Kidney epithelial cell (primary cell): ENCODE data around the gene CAMK2N2. TPM values are rescaled to one million over a fixed set of nuclear protein-coding genes. Genes with fewer than 3 reads are reported as not detected.
"Not testable (repeated sequence)": the region's sequence is repeated elsewhere in the genome, so short reads cannot be mapped to it uniquely, and the experiment has no call there.

Source experiments
- DNase-seq: peaks from one replicate; pipeline ENCODE4 v3.0.0-alpha.2; 2010; ENCODE audit warnings: low read depth
- H3K27me3 ChIP-seq: 2 replicates; pipeline ENCODE4 v1.6.0; 2011; ENCODE audit warnings: low read length; ENCODE audit not compliant: control insufficient read depth, insufficient read depth
- H3K36me3 ChIP-seq: 2 replicates; pipeline ENCODE4 v1.5.1; 2011; ENCODE audit warnings: low read length; ENCODE audit not compliant: control insufficient read depth, insufficient read depth
- H3K4me3 ChIP-seq: 2 replicates; pipeline ENCODE4 v1.5.1; 2011; ENCODE audit warnings: low read depth, mild to moderate bottlenecking, control low read depth, low read length
- total RNA-seq: library from RNA; depleted of rRNA; stranded (reverse); fragments of >200 nt; gene quantifications from 2 replicates; pipeline ENCODE4 v1.2.3, GENCODE V29; 2015
- TF ChIP-seq, protein P1 (sequence below): IDR thresholded peaks from 2 replicates; pipeline ENCODE4 v1.5.1; 2011; ENCODE audit warnings: mild to moderate bottlenecking, moderate library complexity, low read length, control low read depth, inconsistent platforms; ENCODE audit not compliant: insufficient read depth, poor library complexity, severe bottlenecking

The CAMK2N2 gene
- total RNA-seq, 1 donor from 2014 or later, result 0.67 TPM

DNA sequence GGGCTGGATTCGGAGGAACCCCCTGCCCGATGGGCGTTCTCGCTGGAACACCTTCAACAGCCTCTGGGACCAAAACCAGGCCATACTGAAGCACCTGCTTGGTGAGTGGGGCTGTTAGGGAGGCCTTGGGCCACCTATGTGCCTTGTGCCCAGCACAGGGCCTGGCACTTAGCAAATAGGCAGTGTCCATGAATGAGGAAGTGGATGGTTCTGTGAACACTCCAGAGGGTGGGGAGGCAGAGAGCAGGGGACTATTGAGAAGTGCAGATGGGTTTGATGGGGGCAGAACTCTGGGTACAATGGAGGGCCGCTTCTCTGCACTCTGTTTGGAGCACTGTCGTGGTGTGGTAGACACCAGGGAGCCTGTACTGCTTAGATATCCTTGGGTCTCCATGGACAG is 16.0 kb upstream of the CAMK2N2 start:
- Histone ChIP-seq H3K4me3 (no peak overlapping the region), H3K36me3 (no peaks in the 10 kb centered on the region), H3K27me3 (peaks cover 32% of the 10 kb centered on the region)
- TF ChIP-seq, protein P1, sequence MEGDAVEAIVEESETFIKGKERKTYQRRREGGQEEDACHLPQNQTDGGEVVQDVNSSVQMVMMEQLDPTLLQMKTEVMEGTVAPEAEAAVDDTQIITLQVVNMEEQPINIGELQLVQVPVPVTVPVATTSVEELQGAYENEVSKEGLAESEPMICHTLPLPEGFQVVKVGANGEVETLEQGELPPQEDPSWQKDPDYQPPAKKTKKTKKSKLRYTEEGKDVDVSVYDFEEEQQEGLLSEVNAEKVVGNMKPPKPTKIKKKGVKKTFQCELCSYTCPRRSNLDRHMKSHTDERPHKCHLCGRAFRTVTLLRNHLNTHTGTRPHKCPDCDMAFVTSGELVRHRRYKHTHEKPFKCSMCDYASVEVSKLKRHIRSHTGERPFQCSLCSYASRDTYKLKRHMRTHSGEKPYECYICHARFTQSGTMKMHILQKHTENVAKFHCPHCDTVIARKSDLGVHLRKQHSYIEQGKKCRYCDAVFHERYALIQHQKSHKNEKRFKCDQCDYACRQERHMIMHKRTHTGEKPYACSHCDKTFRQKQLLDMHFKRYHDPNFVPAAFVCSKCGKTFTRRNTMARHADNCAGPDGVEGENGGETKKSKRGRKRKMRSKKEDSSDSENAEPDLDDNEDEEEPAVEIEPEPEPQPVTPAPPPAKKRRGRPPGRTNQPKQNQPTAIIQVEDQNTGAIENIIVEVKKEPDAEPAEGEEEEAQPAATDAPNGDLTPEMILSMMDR, result no peak
- DNase-seq, result no peak

GRCh38 chr3:184275961-184276910 is 14.9 kb upstream of the CAMK2N2 start, which contains the start of gene ECE2:
ECE2 (plus strand) TSS chr3:184276022; CDS start chr3:184276154, 132 bp downstream.
- H3K27me3 ChIP-seq, result peaks cover 32% of the 10 kb centered on the region
- no peaks in the 10 kb centered on the region for H3K36me3 ChIP-seq
- H3K4me3 ChIP-seq, result no peak within 1 kb of the TSS
- TF ChIP-seq, protein P1, result no peak
- DNase-seq, result no peak

DNA sequence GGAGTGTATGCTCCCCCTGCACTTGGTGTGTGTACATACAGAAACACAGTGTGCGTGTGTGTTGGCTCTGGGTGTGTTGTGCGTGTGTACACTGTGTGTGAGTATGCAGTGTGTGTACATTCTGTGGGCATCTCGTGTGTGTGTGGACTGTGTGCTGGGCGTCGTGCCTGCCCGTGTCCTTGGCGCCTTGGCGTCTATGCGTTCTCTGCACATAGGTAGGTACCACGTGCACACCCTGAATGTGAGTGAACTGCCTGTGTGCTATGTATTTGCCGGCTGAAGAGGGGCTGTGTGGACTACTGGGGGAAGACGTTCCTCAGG is 14.0 kb upstream of the CAMK2N2 start:
- Histone ChIP-seq H3K27me3 (peaks cover 32% of the 10 kb centered on the region), H3K36me3 (no peaks in the 10 kb centered on the region), H3K4me3 (no peak overlapping the region)
- TF ChIP-seq, protein P1, result no peak
- no peak for DNase-seq

- H3K4me3 ChIP-seq, result no peak overlapping the region
- H3K36me3 ChIP-seq, result no peaks in the 10 kb centered on the region
- peaks cover 23% of the 10 kb centered on the region for H3K27me3 ChIP-seq
- TF ChIP-seq, protein P1, result no peak
- no peak for DNase-seq
These were observed 10.9 kb upstream of the CAMK2N2 start for GRCh38 chr3:184272269-184272668.

- not testable (repeated sequence) for H3K4me3 ChIP-seq, DNase-seq, H3K27me3 ChIP-seq, H3K36me3 ChIP-seq
These were observed 5.9 kb upstream of the CAMK2N2 start for GRCh38 chr3:184267249-184267648.

- TF ChIP-seq, protein P1, result no peak
- Histone ChIP-seq H3K36me3 (no peaks in the 10 kb centered on the region), H3K4me3 (peak overlapping the region; percentile 50), H3K27me3 (peaks cover 34% of the 10 kb centered on the region)
- no peak for DNase-seq
These were observed 1.4 kb upstream of the CAMK2N2 start for GRCh38 chr3:184262764-184263179.
